Measurements from ENCODE around the gene NCF2.

The NCF2 gene

DNA sequence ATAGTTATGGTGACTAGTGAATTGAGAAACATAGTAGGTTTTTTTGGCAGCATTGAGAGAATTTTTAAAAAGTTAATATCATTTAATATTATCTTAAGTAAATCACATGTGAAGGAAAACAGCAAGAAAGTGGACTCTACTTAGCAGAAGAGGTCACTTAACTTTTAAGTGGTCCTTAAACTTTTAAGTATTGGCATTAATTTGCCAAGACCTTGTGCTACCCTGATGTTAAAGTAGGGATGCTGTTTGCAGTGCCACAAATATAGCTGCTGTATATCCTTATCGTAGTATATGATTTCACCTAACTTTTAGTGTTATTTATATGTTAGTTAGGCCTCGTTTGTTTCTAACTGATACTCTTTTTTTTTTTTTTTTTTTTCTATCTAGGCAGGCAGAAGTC is 77.8 kb downstream of the NCF2 start:
- H3K9me3 Mint-ChIP-seq, result no peaks in the 10 kb centered on the region
- H3K4me1 Mint-ChIP-seq (ENCODE audit: low read depth in 2 of 2), result peaks cover 6 to 18% of the 10 kb centered on the region in 2 donors
- DNase-seq (no peak), ATAC-seq (replicated peaks) (no peak)
- H3K27ac Mint-ChIP-seq, result peak overlapping the region in 1 of 2 donors; percentile 35
- peaks cover 18% of the 10 kb centered on the region for H3K36me3 Mint-ChIP-seq (ENCODE audit: insufficient read depth)
- no peak overlapping the region for H3K4me3 Mint-ChIP-seq
- no peaks in the 10 kb centered on the region for H3K27me3 Mint-ChIP-seq

DNA sequence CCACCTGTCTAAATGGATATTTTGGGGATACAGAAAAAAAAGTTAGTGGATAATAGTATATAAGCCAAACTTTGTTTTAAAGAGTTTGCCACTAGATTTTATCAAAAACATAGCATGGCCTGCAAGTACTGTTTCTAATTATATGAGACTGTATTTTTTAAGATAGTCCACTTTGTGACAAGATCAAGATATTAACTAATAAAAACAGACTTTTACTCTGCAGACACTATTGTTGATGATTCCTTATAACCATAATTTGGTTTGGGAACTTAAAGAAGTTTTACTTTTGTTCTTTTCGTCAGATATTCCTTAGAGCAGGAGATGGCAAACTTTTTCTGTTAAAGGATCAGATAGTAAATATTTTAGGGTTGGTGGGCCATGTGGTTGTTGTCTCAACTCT is 81.6 kb downstream of the NCF2 start:
- ATAC-seq (replicated peaks), result no peak
- Mint-ChIP-seq H3K27me3 (no peaks in the 10 kb centered on the region), H3K4me3 (no peak overlapping the region), H3K4me1 (ENCODE audit: low read depth in 2 of 2) (peaks cover 6 to 14% of the 10 kb centered on the region in 2 donors), H3K9me3 (no peaks in the 10 kb centered on the region), H3K27ac (peak overlapping the region in 1 of 2 donors; percentile 20), H3K36me3 (ENCODE audit: insufficient read depth) (no peaks in the 10 kb centered on the region)
- DNase-seq, result no peak

DNA sequence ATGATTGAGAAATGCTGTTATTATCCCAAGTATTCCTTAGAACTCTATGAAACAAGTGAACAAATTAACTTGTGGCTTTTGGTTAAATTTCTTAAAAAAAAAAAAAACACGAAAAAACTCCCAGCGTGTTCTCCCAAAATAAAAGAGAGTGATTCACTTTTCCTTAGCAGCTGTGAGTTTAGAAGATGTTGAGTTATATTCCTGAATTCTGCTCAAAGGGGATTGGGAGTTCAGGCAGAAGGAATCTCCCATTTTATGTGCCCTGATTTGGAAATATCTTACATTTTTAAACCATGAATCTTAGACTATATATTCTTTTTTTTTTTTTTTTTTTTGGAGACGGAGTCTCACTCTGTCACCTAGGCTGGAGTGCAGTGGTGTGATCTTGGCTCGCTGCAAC is 83.7 kb downstream of the NCF2 start:
- H3K4me1 Mint-ChIP-seq (ENCODE audit: low read depth in 2 of 2), result peaks cover 6 to 13% of the 10 kb centered on the region in 2 donors
- H3K36me3 Mint-ChIP-seq (ENCODE audit: insufficient read depth), result no peaks in the 10 kb centered on the region
- no peak overlapping the region for H3K4me3 Mint-ChIP-seq
- ATAC-seq (replicated peaks) (no peak), DNase-seq (no peak)
- no peak overlapping the region for H3K27ac Mint-ChIP-seq
- no peaks in the 10 kb centered on the region for H3K27me3 Mint-ChIP-seq
- H3K9me3 Mint-ChIP-seq, result no peaks in the 10 kb centered on the region

All from effector memory CD8-positive, alpha-beta T cell (primary cell).